Caco-2 (cell line): ENCODE measurements around the gene LZTS2. TPM values are rescaled to one million over a fixed set of nuclear protein-coding genes. Genes with fewer than 3 reads are reported as not detected.
"Not testable (repeated sequence)": the region's sequence is repeated elsewhere in the genome, so short reads cannot be mapped to it uniquely, and the experiment has no call there.

Source experiments
- BruUV-seq: library from RNA; stranded (reverse); fragments of 400-500 nt; replicated peaks from 2 replicates; lab custom pipeline; 2021; lab: Mats Ljungman, UMichigan
- CTCF ChIA-PET: fragments of 300-600 bp; sonication (Branson Sonifier 250); formaldehyde crosslinking; loops from one replicate; lab custom pipeline; 2022; ENCODE audit warnings: antibody characterized with exemption; lab: Charles Lee
- POLR2A ChIA-PET: fragments of 300-600 bp; sonication (Branson Sonifier 250); formaldehyde crosslinking; loops from one replicate; lab custom pipeline; 2022; ENCODE audit warnings: antibody characterized with exemption; lab: Charles Lee
- DNase-seq, 2 experiments: peaks; one replicate each; pipeline versions ENCODE4 v3.0.0 to v3.0.0-alpha.2; 2020 to 2022
- H3K27me3 ChIP-seq: replicated peaks from 2 replicates; pipeline ENCODE4 v1.6.0; 2011; ENCODE audit warnings: low read length; ENCODE audit not compliant: control insufficient read depth, insufficient read depth
- H3K36me3 ChIP-seq: 2 replicates; pipeline ENCODE4 v1.5.1; 2011; ENCODE audit warnings: low read length; ENCODE audit not compliant: control insufficient read depth, insufficient read depth
- H3K4me1 ChIP-seq: fragments of 250-450 bp; sonication (Bioruptor Pico); 2 replicates; pipeline ENCODE4 v1.5.1; 2020; ENCODE audit warnings: mild to moderate bottlenecking
- H3K4me3 ChIP-seq: 2 replicates; pipeline ENCODE4 v1.5.1; 2011; ENCODE audit warnings: low read depth, mild to moderate bottlenecking, control low read depth, low read length
- H3K9me3 ChIP-seq: fragments of 250-450 bp; sonication (Bioruptor Pico); 2 replicates; pipeline ENCODE4 v1.5.1; 2020; ENCODE audit warnings: mild to moderate bottlenecking, moderate library complexity
- H3K27ac Mint-ChIP-seq: one replicate; pipeline ENCODE4 v1.8.0; 2022; ENCODE audit warnings: mixed read lengths; ENCODE audit not compliant: unreplicated experiment
- H3K27me3 Mint-ChIP-seq: one replicate; pipeline ENCODE4 v1.8.0; 2022; ENCODE audit warnings: mixed read lengths; ENCODE audit not compliant: insufficient read depth, unreplicated experiment
- H3K36me3 Mint-ChIP-seq: one replicate; pipeline ENCODE4 v1.8.0; 2022; ENCODE audit warnings: mild to moderate bottlenecking, mixed read lengths; ENCODE audit not compliant: insufficient read depth, unreplicated experiment
- H3K4me1 Mint-ChIP-seq: one replicate; pipeline ENCODE4 v1.8.0; 2022; ENCODE audit warnings: low read depth, mixed read lengths; ENCODE audit not compliant: unreplicated experiment
- H3K4me3 Mint-ChIP-seq: one replicate; pipeline ENCODE4 v1.8.0; 2022; ENCODE audit warnings: mild to moderate bottlenecking, moderate library complexity, mixed read lengths; ENCODE audit not compliant: unreplicated experiment
- H3K9me3 Mint-ChIP-seq: one replicate; pipeline ENCODE4 v1.8.0; 2022; ENCODE audit warnings: mixed read lengths; ENCODE audit not compliant: unreplicated experiment
- CTCF ChIP-seq, 2 experiments: fragments of 200-600 bp in 1 of 2; IDR thresholded peaks; 1 replicate in 1 of 2; 2 replicates in 1 of 2; pipeline versions ENCODE4 v1.5.1 to v1.8.0; 2011 to 2022; ENCODE audit warnings: antibody characterized with exemption in 1 of 2, control low read depth in 1 of 2, inconsistent platforms in 1 of 2, low read depth in 1 of 2, low read length in 1 of 2, mild to moderate bottlenecking in 1 of 2, moderate library complexity in 1 of 2; ENCODE audit not compliant: insufficient read depth in 1 of 2, severe bottlenecking in 1 of 2, unreplicated experiment in 1 of 2
- intact Hi-C: fragments of 100-400 bp; cut with micrococcal nuclease; formaldehyde crosslinking; loops from one replicate; pipeline ENCODE4 v1.10.0; 2022; ENCODE audit not compliant: unreplicated experiment
- total RNA-seq: library from RNA; stranded (reverse); gene quantifications from 2 replicates; pipeline ENCODE4 v1.2.3, GENCODE V29; 2022

Gene LZTS2
- total RNA-seq, 1 experiment from 2014 or later, result 53.3 TPM

- Mint-ChIP-seq H3K4me3 (peak overlapping the region; percentile 32), H3K27me3 (no peaks in the 10 kb centered on the region), H3K27ac (peak overlapping the region; percentile 68), H3K36me3 (peaks cover 44% of the 10 kb centered on the region), H3K4me1 (peaks cover 58% of the 10 kb centered on the region), H3K9me3 (no peaks in the 10 kb centered on the region)
- BruUV-seq, result no TSS peak
- Histone ChIP-seq H3K36me3 (peaks cover 11% of the 10 kb centered on the region; the same call in 1 of the 2 replicates), H3K4me3 (no peak overlapping the region), H3K4me1 (peaks cover 41% of the 10 kb centered on the region), H3K9me3 (no peaks in the 10 kb centered on the region), H3K27me3 (no peaks in the 10 kb centered on the region)
- TF ChIP-seq CTCF (IDR thresholded peaks at IDR 0.05; ENCODE audit: insufficient read depth in 1 of 2, low read depth in 1 of 2, low read length in 1 of 2, severe bottlenecking in 1 of 2, unreplicated experiment in 1 of 2), result no peak
- no peak for DNase-seq
- intact Hi-C loops, result no loop called here
- ChIA-PET POLR2A (interaction anchor here (0.7 kb wide), 1 partner anchor 37 kb away, joined by 3 read pairs; no protein-coding TSS in a partner anchor), CTCF (no interaction called here)
Observed at GRCh38 chr10:100972904-100973535, 26.6 kb upstream of the LZTS2 start.

GRCh38 chr10:100975397-100975796, 24.2 kb upstream of the LZTS2 start:
- CTCF ChIA-PET, H3K4me3 Mint-ChIP-seq, H3K27me3 Mint-ChIP-seq, BruUV-seq, DNase-seq, intact Hi-C loops, POLR2A ChIA-PET, H3K27ac Mint-ChIP-seq, H3K9me3 Mint-ChIP-seq, H3K9me3 ChIP-seq, H3K27me3 ChIP-seq, H3K4me3 ChIP-seq: not testable (repeated sequence)
- Mint-ChIP-seq H3K4me1 (peaks cover 44% of the 10 kb centered on the region), H3K36me3 (peaks cover 46% of the 10 kb centered on the region)
- peaks cover 17% of the 10 kb centered on the region; the same call in 1 of the 2 replicates for H3K36me3 ChIP-seq
- peaks cover 34% of the 10 kb centered on the region for H3K4me1 ChIP-seq

- ChIA-PET CTCF (interaction anchor here (0.6 kb wide), 1 partner anchor 20 kb away, joined by 7 read pairs; no protein-coding TSS in a partner anchor), POLR2A (no interaction called here)
- H3K4me1 ChIP-seq, result peaks cover 19% of the 10 kb centered on the region
- no peak for TF ChIP-seq CTCF (IDR thresholded peaks at IDR 0.05; ENCODE audit: insufficient read depth in 1 of 2, low read depth in 1 of 2, low read length in 1 of 2, severe bottlenecking in 1 of 2, unreplicated experiment in 1 of 2)
- DNase-seq, result no peak
- BruUV-seq, result no TSS peak
- H3K9me3 ChIP-seq, result no peaks in the 10 kb centered on the region
- no peak overlapping the region for H3K27ac Mint-ChIP-seq
- peaks cover 29% of the 10 kb centered on the region for H3K4me1 Mint-ChIP-seq
- H3K4me3 ChIP-seq, result no peak overlapping the region
- H3K9me3 Mint-ChIP-seq, result no peaks in the 10 kb centered on the region
- peaks cover 51% of the 10 kb centered on the region for H3K36me3 Mint-ChIP-seq
- H3K4me3 Mint-ChIP-seq, result no peak overlapping the region
- intact Hi-C loops, result no loop called here
- peaks cover 20% of the 10 kb centered on the region for H3K36me3 ChIP-seq
- H3K27me3 ChIP-seq, result no peaks in the 10 kb centered on the region
- H3K27me3 Mint-ChIP-seq, result no peaks in the 10 kb centered on the region
Observed at GRCh38 chr10:100976906-100977305, 22.7 kb upstream of the LZTS2 start.
